GM10266 (cell line): ENCODE results near the gene GPC5.

Source experiments
- DNase-seq: peaks from one replicate; pipeline ENCODE4 v3.0.0; 2012; ENCODE audit errors: extremely low spot score
- CTCF ChIP-seq: IDR thresholded peaks from 2 replicates; pipeline ENCODE4 v1.5.1; 2012; ENCODE audit warnings: mild to moderate bottlenecking, low read depth; ENCODE audit not compliant: control insufficient read depth, insufficient read depth; ENCODE audit errors: missing control alignments

The GPC5 gene

DNA sequence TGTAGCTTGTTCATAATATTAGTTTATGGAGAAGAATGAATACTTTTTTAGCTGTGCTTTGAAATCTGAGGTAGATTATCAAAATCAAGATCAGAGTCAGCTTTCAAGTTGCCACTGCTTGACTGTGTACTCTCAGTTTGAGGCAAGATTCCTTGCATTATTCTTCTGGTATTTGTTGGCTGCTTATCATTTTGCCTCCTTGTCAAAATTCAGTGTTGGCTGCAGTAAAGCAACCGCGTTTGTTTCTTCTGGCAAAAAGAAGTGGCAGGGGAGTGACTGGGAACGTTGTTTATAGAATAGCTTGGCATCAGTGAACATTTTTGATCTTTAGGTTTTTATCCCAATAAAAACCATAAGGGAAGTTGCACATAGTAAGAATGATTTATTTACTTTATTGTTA, 1408.9 kb downstream of the GPC5 start:
- TF ChIP-seq CTCF, result no peak
- no peak for DNase-seq

- no peak for TF ChIP-seq CTCF
- no peak for DNase-seq
Observed at GRCh38 chr13:92807966-92808365, 1409.5 kb downstream of the GPC5 start.

DNA sequence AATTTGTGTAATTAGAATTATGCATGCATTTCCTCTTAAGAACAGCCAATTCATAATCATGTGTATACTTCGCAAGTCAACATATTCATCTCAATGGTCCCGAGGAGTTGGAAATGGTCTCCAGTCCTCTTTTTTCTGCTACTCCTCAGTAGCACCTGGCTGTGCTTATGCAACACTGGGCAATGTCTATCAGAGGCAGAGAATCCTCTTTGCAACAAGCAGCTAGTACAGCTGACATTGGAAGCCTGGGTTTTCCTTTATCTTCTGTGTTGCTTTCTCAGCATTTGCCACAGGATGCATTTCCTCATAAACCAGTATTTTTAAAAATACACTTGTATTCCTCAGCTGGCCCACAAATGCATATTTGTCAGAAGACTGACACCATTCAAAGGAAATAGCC, 1422.9 kb downstream of the GPC5 start:
- DNase-seq, result no peak
- no peak for TF ChIP-seq CTCF

DNA sequence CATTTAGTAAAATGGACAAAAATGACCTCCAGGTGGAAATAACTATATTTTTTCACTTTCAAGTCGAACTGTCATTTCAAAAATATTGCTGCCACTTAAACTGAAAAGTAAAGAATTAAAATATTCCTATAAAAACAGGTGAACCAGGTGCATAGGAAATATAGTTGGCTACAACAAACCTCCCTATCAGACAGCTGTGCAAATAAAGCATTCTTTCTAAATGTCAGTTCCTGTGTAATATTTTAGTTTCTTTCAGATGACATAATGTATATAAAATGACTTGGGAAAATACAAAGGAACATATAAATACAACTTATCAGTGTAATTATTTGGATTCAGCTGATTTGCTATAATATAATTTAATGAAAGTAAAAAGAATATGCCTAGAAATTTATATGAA, 1424.6 kb downstream of the GPC5 start:
- no peak for TF ChIP-seq CTCF
- no peak for DNase-seq

- no peak for TF ChIP-seq CTCF
- no peak for DNase-seq
Observed at GRCh38 chr13:92825938-92826596, 1427.6 kb downstream of the GPC5 start.

DNA sequence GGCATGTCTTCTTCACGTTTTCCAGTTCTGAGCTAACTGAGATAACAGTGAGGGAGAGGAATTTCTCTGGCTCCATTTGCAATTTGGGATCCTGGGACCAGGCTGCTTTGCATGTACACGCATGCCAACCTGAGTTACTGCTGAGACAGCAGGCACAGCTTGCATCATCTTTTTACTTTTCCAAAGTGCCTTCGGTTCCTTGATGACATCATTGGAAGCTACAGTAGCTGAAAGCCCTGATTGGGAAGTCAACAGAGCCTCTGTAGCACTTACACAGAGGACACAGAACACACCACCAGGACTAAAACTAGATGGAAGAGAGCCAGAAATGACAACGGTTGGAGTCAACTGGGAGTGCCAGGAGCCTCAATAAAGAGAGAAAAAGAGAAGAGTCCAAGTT, 1429.1 kb downstream of the GPC5 start:
- no peak for DNase-seq
- no peak for TF ChIP-seq CTCF

DNA sequence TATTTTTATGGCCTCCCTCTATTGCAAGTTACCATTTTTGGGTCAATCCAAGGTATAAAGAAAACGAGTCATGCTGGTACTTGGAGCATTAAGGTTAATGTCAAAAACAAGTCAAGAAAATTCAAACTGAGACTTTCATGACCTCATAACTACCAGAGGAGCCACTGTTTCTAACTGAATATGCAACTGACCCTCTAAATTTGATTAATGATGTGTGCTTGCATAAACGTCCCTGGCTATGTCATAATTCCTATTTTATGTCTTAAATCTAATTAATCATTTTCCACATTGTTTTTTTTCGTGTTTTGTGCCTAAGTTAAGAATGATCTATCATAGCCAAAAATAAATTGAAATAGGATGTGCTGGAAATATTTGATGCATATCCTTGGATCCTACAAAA, 1431.5 kb downstream of the GPC5 start:
- no peak for DNase-seq
- TF ChIP-seq CTCF, result no peak
